ENCODE results near the gene ALPK3. TPM values are rescaled to one million over a fixed set of nuclear protein-coding genes. Genes with fewer than 3 reads are reported as not detected.

The ALPK3 gene
- total and polyA plus RNA-seq, 9 of the 15 experiments (the other 6 are each of a cell fraction or from before 2014, with no cell fraction given) = 0.04 to 1.0 (median 0.07) TPM; not detected in 2

- TF ChIP-seq ZNF41 (CRISPR knock-in tag; conservative IDR thresholded peaks at IDR 0.05) (no peak), ZNF507 (tag; conservative IDR thresholded peaks at IDR 0.05) (no peak), RBM34 (IDR thresholded peaks at IDR 0.05; ENCODE audit: borderline replicate concordance, insufficient read depth, low read length) (no peak), DEAF1 (CRISPR knock-in tag; IDR thresholded peaks at IDR 0.05) (no peak), KLF16 (IDR thresholded peaks at IDR 0.05) (no peak), HDAC2 (IDR thresholded peaks at IDR 0.05) (no peak), BCOR (IDR thresholded peaks at IDR 0.05) (no peak), ELK3 (CRISPR knock-in tag; IDR thresholded peaks at IDR 0.05) (no peak)
Observed at GRCh38 chr15:84814916-84815315, 2.2 kb upstream of the ALPK3 start (continued).

DNA sequence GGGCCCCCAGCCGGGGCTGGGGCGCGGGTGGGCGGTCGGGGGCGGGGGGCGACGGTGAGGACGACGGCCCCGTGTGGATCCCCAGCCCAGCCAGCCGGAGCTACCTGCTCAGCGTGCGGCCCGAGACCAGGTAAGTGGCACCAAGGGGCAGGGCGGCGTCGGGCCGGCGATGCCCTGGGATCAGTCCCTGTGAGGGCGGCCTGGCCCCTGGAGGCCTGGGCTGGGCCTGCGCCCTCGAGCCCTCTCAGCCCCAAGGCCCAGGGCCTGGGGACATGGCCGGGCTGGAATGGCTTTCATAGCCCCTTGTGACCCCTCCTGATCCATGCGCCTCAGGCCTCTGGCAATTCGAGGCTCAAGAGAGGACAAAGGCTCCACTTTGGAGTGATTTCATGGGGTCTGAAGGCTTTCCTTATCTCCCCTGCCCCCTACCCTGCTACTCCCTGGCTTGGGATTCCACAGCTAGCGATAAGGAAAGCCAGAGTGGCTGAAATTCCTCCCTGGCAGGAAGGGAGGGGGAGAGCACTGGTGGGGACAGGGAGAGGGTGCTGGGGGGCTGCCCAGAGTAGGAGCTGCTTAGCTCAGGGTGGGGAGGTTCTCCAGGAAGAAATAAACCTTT is 418 bp downstream of the ALPK3 start:
- Histone ChIP-seq H3K27ac (ENCODE audit: extremely low read depth, low read depth, low read length) (0 out of 3 replicates have a peak overlapping the region, but pooled peaks have one; percentile 37), H3K9me3 (replicated peaks; ENCODE audit: control insufficient read depth, insufficient read depth, low read depth, low read length) (no peaks in the 10 kb centered on the region), H3K27me3 (ENCODE audit: control insufficient read depth in 2 of 2, insufficient read depth in 2 of 2, low read length in 2 of 2) (no peaks in the 10 kb centered on the region), H3K4me2 (ENCODE audit: insufficient read depth, low read length) (no peak overlapping the region), H4K20me1 (replicated peaks; ENCODE audit: control insufficient read depth, insufficient read depth, low read length) (no peaks in the 10 kb centered on the region), H3K4me3 (no peak overlapping the region), H2AFZ (ENCODE audit: low read depth, low read length) (peak overlapping the region; percentile 95; the same call in 1 of the 2 replicates), H3K4me1 (replicated peaks in 1 of 2; ENCODE audit: control insufficient read depth in 2 of 2, insufficient read depth in 2 of 2, low read length in 2 of 2) (peaks cover 24 to 33% of the 10 kb centered on the region in 2 experiments), H3K79me2 (ENCODE audit: control insufficient read depth, insufficient read depth, low read length) (no peaks in the 10 kb centered on the region), H3K9ac (ENCODE audit: insufficient read depth in 1 of 2, low read depth in 2 of 2, low read length in 2 of 2) (peak overlapping the region in 1 of 2 experiments; percentile 21; a peak in 1 of 4 replicates), H3K36me3 (ENCODE audit: control insufficient read depth, insufficient read depth, low read length) (no peaks in the 10 kb centered on the region), H3K9me1 (ENCODE audit: control insufficient read depth, insufficient read depth, low read length) (no peaks in the 10 kb centered on the region)
- no peak for ATAC-seq
- no TSS peak for BruUV-seq (replicated peaks)
- CTCF ChIA-PET (ENCODE audit: low intra/inter-chr PET ratio) = no interaction called here
- POLR2A ChIA-PET = interaction anchor here (0.6 to 2.8 kb wide), 5 partner anchors 8 to 331 kb away, joined by 3 to 13 read pairs (median 3); no protein-coding TSS in a partner anchor
- intact Hi-C loops (cut with micrococcal nuclease) = no loop called here
- in situ Hi-C loops (cut with MboI) = no loop called here
- WGBS (ENCODE audit: insufficient coverage, low coverage, missing lambda C conversion rate) = 90% methylated on average over 2 of the region's 27 CpGs
- FAIRE-seq = no peak
- no peak for DNase-seq (ENCODE audit: extremely low read depth in 1 of 4, low spot score in 3 of 4)
- TF ChIP-seq PCBP1 (IDR thresholded peaks at IDR 0.05; ENCODE audit: low read depth, low read length, poor library complexity, severe bottlenecking) = no peak
- TF ChIP-seq ZKSCAN1 (IDR thresholded peaks at IDR 0.05; ENCODE audit: low read depth, low read length) = no peak
- TF ChIP-seq HMBOX1 (IDR thresholded peaks at IDR 0.05) = no peak
- TF ChIP-seq, protein P1, sequence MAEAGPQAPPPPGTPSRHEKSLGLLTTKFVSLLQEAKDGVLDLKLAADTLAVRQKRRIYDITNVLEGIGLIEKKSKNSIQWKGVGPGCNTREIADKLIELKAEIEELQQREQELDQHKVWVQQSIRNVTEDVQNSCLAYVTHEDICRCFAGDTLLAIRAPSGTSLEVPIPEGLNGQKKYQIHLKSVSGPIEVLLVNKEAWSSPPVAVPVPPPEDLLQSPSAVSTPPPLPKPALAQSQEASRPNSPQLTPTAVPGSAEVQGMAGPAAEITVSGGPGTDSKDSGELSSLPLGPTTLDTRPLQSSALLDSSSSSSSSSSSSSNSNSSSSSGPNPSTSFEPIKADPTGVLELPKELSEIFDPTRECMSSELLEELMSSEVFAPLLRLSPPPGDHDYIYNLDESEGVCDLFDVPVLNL (CRISPR knock-in tag; IDR thresholded peaks at IDR 0.05; ENCODE audit: low read depth) = no peak
- TF ChIP-seq, protein P2, sequence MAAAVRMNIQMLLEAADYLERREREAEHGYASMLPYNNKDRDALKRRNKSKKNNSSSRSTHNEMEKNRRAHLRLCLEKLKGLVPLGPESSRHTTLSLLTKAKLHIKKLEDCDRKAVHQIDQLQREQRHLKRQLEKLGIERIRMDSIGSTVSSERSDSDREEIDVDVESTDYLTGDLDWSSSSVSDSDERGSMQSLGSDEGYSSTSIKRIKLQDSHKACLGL (CRISPR knock-in tag; IDR thresholded peaks at IDR 0.05; ENCODE audit: borderline replicate concordance, poor library complexity, severe bottlenecking) = no peak
- TF ChIP-seq CBFA2T2 (conservative IDR thresholded peaks at IDR 0.05) = no peak
- no peak for TF ChIP-seq RNF2 (IDR thresholded peaks at IDR 0.05)

Data from K562 (cell line).